Activated CD4-positive, alpha-beta T cell treated with anti-CD3 and anti-CD28 coated beads, Interleukin-2, amount 50 U/mL, for 1 hour (primary cell): Measurements from ENCODE around the gene ADAMTSL2.

Source experiments
- DNase-seq: peaks from one replicate; pipeline ENCODE4 v3.0.0-alpha.2; 2020

ADAMTSL2 gene

DNA sequence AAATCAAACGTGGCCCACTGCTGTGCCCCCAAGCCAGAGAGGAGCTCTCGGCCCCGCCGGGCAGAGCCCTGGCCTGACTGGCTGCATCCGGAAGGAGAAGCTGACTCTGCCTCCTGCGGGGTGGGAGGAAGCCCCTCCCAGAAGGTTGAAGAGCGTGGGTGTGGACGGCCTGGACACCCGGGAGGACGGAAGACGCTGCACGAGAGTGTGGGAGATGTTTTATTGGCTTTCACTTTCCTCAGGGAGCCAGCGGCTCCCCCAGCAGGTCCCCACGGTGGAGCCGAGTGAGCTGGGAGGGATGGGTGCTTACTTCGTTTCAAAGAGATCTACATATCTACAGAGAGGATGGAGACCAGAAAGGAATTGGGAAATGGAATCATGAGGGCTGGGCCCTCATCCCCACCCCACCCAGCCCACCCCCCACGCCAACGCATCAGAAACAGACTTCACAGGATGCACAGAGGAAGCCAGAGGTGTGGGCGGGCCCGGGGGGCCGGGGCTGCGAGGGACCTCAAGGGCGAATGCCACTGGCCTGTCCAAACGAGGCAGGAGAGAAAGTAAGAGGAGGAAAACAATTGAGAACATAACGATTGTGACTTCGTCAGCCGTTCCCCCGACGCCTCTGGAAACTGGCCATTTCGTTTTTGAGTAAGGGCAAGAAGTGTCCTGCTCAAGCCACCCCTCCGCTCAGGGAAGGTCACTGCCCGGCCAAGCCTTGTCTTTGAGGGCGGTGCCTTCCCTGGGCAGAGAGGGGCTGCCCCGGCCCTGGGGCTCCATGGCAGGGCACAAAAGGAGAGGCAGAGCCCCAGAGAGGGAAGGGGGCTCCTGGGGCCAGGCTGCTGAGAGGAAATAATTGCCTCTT is 42.6 kb downstream of the ADAMTSL2 start:
- DNase-seq: no peak

DNA sequence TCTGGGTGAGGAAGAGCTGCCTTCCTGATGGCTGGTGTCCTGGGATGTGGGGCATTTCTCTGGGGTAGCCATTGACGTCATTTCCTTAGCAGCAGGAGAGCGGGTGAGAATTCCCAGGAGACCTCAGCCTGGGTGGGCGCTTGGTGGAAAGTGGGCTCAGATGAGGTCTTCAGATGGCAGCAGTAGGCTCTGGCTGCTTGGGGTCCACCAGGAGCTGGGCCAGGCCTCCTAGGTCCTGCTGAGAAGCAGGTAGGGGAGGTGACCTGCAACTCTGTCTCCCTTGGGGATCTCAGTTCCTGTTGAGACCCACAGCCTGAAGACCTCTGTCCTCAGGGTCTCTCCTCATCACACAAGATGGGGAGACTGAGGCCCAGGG is 43.2 kb downstream of the ADAMTSL2 start:
- no peak for DNase-seq

DNA sequence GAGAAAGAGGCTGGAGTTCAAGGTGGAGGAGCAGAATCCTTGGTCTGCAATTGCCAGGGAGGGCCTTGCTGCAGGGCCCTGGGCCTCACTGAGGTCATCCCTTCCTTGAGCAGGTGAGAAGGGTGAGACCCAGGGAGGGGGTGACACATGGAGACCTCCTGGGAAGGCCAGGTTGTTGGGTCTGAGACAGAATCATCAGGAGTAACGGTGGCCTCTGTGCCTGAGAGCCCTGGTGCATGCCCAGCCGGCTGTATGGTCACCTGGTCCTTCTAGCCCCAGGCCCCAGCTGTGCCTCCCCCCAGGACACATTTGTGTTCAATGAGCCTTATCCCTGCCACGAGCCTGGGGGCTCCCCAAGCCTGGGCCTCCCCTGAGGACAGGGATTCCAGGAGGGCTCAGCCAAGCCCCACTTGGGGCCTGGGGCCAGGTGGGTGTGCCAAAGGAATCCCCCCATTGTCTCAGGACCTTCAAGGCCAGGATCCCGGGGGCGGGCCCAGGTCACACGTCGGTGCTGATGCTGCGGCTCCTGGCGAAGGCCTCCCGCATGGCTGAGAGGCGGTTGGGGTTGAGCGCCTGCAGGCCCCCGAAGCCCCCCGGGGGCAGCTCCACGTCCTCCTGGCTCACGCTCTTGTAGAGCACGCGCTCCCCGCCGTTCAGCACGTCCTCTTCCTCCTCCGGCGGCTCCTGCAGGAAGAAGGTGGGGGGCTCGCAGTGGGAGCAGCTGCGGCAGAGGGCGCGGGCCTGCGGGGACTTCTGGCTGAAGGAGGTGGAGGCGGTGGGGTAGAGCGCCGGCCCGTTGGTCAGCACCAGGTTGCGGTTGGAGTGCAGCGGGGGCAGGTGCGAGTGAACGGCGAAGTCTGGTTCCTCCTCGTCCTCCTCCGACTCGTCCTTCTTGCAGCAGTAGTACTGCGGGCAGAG is 44.3 kb downstream of the ADAMTSL2 start:
- DNase-seq: no peak

DNA sequence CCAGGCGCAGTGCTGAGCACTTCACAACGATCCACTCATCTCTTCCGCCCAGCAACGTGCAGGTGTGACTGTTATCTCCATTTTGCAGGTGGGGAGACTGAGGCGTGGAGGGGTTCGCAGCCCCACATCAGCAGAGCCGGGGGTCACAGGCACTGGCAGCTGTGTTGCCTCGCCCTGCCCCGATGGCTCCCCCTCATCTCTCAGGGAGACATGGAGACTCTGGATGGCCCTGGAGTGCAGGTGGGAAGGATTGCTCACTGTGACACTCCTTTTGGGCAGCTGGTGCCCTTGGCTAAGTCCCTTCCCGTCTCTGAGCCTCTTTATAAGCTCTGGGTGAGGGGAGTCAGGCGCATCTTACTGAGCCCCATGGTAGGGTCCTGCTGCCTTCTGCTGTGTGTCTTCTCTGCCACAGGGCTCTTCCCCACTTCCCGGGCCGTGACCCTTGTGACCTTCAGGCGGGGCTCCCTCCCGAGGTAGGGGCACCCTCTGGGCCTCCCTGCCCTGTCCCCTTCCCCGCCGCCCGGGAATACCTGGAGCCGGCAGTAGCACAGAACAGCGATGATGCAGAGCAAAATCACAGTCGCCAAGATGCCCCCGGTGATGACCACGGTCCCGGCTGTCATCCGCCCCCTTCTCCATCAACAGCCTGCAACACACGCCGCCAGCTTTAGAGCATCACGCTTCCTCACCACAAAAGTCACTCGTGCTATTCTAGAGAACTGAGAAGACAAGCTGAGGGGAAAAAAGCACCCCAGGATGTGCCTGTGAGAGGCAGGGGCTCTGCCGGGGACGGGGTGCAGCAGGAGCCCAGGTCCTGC is 45.3 kb downstream of the ADAMTSL2 start:
- no peak for DNase-seq

DNA sequence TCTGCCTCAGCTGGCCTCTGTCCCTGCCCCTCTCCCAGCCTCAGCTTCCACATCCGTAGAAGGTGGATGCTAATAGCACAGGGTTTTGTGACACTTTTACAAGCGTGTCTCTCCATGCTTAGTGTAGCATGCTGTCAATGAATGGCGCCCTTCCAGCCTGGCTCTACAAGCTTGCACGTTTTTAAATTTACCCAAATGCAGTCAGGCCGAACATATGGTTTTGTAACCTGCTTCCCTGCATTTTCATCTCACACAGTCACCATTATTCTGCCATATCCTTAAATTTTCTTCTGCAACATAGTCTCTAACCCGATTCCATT is 45.9 kb downstream of the ADAMTSL2 start:
- DNase-seq: no peak

DNA sequence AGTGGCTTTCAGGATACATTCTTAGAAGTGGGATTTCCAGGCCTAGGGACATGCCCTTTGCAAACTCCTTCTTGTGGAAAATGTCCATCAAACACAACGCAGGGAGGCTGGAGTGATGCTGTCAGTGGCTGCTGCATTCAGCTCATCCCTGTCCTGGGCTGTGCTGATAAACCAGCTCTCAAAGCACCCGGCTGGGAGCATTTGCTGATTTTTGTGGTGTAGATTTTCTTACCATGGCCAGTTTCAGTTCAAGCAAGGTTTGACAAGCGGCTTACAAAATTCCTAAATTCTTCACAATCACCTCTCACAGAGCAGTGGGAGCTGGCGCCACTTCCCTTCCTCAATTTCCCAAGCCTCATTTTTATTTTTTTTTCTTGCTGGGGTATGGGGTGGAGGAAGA is 46.5 kb downstream of the ADAMTSL2 start:
- no peak for DNase-seq

DNA sequence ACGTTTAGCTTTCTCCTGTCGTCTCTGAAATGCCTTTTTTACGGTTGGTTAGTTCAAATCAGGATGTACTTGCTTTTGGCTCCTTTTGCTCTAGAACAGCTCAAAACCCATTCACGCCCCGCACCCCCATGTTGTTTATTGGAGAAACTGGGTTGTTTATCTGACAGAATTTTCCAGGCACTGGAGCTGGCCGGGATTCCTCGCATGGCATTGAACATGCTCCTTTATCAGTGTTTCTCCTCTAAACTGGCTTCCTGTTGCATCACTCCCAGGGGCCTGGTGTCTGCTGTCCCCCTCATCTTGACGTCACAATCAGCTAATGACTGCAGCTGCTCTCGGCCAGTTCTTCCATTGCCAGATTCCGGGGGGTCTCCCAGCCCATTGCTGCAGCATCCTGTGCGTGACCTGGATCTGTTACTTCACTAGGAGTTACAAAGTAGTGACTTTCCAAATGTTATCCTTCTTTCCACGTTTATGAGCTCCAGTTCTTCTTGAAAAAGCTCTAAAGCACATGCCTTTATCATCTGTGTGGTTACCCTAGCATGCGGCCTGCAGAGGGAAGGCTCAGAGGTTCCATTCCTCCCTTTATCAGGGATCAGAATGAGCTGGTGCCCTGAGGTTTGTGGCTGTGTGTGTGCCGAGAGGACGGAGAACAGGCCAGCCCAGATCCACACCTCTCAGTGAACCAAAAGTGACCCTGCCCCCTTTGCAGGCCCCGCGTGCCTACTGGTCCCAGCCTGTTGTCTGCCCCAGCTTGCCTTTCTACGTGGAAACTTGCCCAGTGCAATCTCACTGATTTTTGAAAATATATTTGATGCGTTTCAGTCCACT is 47.2 kb downstream of the ADAMTSL2 start:
- no peak for DNase-seq

DNA sequence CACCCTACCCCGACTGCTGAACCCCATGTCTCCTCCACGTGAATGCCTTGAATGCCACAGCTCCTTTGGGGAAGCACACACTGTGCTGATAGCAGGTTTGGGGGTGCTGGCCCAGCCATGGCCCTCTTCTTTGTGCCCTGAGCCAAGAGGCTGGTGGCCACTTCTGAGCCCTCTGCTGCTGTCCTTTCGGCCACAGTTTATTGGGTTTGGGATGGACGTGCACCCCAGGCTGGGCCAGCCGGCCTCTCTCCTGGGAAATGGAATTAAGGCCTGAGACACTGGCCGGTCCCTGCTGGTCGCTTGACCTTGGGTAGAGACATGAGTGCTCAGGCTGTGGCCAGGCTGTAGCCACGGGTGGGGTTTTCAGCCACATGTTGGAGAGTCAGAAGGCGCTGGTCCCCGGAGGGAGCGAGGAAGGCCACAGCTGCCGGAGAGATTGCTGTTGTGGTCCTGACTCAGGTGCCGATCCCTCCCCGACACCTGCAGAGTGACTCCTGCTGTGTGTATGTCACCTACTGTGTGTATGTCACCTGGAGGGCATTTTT is 48.1 kb downstream of the ADAMTSL2 start:
- no peak for DNase-seq

DNA sequence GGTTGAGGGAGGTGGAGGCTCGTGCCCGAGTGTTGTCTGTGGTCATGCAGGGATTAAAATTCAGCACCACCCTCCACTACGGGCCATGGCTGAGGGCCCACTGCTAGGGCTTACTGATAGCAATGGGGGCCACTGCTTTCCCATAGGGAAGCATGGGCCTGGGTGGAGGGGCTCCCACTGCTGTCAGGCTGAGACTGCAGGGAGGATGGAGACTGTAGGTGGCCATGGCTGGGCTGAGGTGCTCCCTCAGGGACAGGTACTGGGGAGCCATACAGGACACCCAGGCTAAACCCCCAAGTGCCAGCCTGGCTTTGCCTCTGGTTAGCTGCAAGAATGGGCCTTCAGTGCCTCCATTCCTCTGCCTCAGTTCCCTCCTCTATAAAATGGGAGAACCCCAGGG is 48.6 kb downstream of the ADAMTSL2 start:
- DNase-seq: no peak

DNA sequence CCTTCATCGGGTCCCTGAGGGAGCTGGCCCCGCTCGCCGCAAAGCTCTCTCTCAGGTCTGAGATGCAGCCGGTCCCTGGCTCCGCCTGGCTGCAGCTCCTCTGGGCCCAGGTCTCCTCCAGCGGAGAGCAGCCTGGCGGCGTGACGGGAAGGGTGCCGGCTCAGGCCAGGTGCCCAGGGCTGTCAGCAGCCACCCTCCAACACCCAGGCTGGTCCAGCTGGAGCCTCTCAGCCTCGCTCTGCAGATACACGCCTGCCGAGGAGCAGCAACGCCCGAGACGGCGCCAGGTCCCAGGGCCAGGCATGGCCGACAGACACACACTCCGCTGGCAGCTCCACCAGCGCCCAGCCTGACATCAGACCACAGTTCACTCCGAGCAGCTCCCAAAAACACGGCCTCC is 49.1 kb downstream of the ADAMTSL2 start:
- no peak for DNase-seq

DNA sequence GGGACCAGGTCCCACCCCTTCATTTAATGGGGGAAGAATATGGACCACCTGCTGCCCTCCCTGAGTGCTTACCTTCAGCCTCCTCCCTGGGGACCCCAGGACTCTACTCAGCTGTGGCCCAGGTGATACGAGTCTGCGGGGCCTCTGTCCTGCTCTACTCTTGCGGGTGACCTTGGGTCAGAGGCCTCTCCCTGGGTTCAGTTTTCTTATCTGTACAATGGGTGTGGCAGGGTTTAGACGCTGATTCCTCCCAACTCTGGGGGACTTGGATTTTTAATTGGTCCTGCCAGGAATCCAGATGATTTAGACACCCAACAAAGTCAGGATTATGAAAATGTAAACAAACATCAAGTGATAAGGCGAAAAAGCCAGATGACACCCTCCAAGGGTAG is 49.7 kb downstream of the ADAMTSL2 start:
- no peak for DNase-seq

DNA sequence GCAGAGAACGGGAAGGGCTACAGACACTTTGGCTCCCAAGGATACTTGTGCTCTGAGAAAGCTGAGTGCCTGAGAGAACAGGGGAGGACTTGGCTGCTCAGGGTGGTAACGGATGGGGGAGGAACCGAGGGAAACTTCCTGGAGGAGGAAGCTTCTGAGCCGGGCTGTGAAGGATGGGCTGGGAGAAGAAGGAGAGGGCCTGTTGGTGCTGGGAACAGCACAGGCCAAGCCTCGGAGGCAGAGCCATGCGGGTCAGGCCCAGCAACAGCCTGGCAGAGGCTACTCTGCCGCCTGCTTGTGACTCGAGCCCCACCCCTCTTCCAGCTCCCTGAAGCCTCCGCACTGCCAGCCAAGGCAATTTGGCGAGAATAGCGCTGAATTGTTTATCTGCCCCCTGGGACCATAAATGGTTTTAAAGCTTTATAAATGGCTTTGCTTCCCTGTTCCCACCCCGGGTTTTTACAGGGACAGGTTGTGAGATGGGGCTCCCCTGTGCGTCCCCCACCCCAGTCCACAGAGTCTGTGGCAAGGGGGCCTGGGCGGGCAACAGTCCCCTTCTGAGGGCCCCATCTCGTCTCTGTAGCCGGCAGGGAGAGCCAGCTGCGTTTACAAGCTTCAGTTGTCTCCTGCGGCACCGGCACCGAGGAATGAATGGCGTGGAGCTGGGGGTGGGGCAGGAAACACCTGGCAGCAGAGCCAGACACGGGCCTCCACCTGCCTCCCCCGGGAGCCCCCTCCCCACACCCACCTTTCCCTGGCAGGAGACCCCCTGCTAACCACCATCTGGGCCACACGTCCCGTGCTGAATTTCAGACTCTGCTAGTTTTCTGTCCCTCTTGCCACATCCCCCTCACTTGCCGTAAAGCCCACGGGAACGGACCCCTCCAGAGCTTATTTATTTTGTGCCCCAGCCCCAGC is 50.3 kb downstream of the ADAMTSL2 start:
- no peak for DNase-seq

DNA sequence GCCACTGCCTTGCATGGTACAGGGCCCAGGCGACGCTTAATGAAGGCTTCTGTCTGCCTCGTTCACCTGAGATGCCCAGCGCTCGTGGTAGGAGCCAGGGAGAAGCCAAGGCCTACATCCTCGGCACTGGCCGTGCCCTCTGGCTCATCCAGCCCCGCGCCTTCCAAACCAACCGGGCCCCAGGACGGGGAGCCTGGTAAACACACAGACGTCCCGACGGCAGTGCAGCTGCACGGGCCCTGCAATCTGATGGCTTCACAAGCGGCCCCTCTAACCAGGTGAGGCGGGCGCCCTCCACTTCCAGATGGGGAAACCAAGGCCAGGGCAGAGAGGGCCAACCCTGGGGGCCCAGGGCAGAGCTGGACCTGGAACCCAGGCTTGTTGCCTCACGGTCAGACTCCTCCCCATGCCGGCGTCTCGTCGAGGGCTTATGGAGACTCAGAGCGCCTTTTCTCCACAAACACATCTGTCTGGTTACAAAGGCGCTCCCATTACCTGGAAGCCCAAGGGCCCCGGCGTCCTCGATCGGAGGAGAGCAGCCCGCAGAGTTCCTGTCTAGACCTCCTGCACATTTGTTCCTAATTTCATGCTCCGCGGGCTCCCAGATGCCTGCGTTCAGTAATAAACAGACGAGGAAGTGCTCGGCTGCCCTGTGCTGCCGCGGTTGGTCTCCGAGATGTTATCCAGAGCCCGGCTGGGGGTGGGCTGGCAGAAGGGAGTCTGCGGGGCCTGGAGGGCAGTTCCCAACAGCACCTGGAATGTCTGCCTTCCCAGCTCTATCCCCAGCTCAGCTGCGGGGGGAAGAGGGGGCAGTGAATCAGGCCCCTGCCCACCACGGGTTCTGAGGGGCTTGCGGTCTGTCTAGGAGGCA is 51.2 kb downstream of the ADAMTSL2 start:
- DNase-seq: no peak

DNA sequence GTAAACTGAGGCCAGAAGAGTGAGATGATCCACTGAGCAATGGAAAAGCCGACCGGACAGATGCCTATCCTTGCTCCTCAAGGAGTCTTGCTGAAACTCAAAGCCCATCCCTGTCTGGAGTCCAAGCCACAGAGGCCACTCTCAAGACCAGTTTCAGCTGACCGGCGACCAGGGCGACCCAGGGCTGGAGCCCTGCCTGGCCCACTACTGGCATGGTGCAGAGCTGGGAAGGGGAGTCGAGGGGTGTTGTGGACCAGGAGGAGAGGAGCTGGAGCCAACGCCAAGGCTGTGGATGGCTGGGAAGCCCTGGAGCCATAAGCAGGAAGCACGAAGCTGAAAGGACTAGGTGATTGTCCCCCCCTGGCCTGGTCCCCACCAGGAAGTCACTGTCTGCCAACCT is 52.5 kb downstream of the ADAMTSL2 start:
- DNase-seq: no peak

DNA sequence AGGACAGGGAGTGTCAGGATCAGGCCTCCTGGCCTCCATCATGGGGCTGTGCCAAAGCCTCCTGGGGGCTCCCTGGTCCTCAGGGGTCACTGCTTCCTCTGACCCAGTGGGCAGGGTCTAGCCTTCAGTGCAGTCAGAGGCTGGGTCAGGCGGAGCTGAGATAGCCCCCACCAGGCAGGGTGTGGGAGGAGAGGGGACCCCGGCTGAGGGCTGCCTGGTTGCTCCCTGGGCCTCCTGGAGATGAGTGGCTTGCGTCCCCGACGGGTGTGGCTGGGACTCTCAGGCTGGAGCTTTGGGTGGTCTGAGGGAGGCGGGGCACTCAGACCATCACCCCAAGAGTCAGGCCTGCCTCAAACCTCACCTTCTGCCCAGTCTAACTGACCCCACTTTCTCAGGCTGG is 53.0 kb downstream of the ADAMTSL2 start:
- DNase-seq: no peak

DNA sequence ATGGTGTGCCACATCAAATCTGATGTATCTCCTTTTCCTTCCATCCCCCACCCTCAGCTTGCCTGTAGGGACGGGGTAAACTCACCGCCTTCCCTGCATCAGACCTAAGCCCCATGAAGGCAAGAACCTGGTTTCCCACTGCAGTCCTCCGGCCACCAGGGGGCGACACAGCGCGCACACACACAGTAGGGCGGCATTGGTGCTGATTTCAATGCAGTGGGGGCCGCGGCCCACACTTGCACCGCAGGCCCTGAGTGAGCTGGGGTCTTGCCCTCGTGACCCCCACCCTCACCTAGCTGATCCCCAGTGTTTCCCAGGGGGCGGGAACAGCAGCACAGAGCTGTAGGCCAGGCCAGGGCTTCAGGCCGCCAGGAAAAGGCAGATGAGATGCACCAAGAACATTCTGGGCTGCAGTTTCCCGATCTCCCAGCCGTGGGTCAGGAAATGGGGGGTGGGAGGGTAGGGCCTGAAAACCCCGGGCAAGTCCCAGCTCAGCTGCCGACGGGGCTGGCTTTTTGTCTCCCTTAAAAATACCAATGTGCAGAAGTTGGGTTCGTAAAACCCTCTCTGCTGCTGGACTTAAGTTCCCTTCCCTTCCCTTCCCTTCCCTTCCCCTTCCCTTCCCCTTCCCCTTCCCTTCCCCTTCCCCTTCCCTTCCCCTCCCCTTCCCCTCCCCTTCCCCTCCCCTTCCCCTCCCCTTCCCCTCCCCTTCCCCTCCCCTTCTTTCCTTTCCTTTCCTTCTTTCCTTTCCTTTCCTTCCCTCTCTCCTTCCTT is 55.1 kb downstream of the ADAMTSL2 start:
- DNase-seq: peak; percentile 52

DNA sequence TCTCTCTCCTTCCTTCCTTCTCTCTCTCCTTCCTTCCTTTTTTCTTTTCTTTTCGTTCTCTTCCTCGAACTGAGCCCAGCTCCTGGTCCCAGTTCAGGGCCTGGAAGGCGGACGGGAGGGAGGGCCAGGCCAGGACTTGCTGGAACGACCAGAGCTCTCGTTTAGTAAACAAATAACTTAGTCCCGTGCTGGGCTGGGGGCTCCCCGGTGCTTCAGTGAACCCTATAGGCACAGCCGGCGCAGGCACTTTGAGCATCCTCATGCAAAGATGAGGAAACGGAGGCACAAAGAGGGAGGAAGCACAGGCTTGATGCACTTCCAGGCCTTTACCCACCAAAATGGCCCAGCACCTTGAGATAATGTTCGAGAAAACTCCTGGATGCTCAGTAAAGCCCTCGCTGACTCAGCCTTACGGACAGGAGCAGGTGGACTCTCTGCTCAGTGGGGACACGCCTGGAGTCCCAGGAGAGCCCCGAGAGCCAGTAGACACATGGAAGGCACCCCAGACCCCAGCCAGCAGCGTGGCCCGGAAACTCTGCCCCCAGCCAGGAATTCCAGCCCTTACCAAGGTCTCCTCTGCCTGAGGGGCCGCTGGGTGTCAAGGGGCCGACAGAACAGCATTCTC is 55.8 kb downstream of the ADAMTSL2 start:
- DNase-seq: no peak

DNA sequence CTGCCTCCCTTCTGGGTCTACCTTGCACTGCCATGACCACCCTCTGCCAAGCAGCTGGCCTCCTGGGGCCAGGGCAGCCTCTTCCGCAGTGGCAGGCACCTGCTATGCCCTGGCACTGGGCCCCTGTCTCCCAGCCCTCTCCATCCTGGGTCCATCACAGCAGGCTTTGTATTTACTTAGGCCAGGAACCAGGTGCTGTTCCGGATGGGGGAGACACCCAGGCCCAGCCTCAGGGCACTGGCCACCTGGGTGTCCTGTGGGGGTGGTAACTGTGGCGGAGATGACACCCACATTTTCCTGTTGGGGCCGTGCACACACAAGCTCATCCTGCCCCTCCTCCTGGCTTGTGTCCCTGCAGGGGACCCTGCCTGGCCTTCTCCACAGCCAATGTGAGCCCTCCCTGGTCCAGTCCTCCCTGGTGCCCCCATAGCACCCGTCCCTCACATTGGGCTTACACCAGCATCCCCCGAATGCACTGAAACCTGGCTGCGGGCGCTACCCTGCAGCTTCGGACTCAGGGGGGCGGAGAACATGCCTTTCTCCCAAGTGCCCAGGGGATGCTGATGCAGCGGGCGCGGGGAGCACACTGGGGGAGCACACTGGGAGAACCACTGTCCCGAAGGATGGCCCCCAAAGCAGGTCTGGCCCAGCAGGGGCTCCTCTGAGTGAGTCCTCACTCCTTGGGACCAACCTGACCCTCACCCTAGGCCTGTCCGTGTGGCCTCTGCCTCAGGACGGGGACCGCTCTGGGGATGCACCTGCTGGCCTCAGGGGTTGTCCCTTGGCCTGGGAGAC is 56.8 kb downstream of the ADAMTSL2 start:
- no peak for DNase-seq
